ENCODE measurements around the gene BHLHE23. TPM values are rescaled to one million over a fixed set of nuclear protein-coding genes. Genes with fewer than 3 reads are reported as not detected.
"Not testable (repeated sequence)": the region's sequence is repeated elsewhere in the genome, so short reads cannot be mapped to it uniquely, and the experiment has no call there.

Gene BHLHE23
- total RNA-seq, 1 donor from 2014 or later = not detected

- no peak overlapping the region for H3K4me3 ChIP-seq (ENCODE audit: low read length in 3 of 3)
- H3K4me1 ChIP-seq (ENCODE audit: control insufficient read depth in 3 of 3, insufficient read depth in 3 of 3, low read length in 3 of 3) = no peaks in the 10 kb centered on the region
- no peak overlapping the region for H3K27ac ChIP-seq (ENCODE audit: low read depth, low read length)
- no peak overlapping the region for H3K9ac ChIP-seq (ENCODE audit: low read depth in 1 of 3, low read length in 3 of 3)
- H3K27me3 ChIP-seq (ENCODE audit: control insufficient read depth in 3 of 3, insufficient read depth in 3 of 3, low read length in 3 of 3) = peaks cover 0 to 6% (median 4%) of the 10 kb centered on the region in 3 donors
- H3K36me3 ChIP-seq (ENCODE audit: control insufficient read depth in 3 of 3, insufficient read depth in 3 of 3, low read length in 3 of 3) = no peaks in the 10 kb centered on the region
- no peaks in the 10 kb centered on the region for H3K9me3 ChIP-seq (ENCODE audit: control insufficient read depth in 3 of 3, low read length in 3 of 3)
Observed at GRCh38 chr20:62962891-62963613, 43.7 kb downstream of the BHLHE23 start.

GRCh38 chr20:62962221-62962879 lies 44.4 kb downstream of the BHLHE23 start:
- no peak overlapping the region for H3K27ac ChIP-seq (ENCODE audit: low read depth, low read length)
- H3K4me3 ChIP-seq (ENCODE audit: low read length in 3 of 3) = no peak overlapping the region
- H3K36me3 ChIP-seq (ENCODE audit: control insufficient read depth in 3 of 3, insufficient read depth in 3 of 3, low read length in 3 of 3) = no peaks in the 10 kb centered on the region
- no peak overlapping the region for H3K9ac ChIP-seq (ENCODE audit: low read depth in 1 of 3, low read length in 3 of 3)
- H3K27me3 ChIP-seq (ENCODE audit: control insufficient read depth in 3 of 3, insufficient read depth in 3 of 3, low read length in 3 of 3) = peaks cover 0 to 4% (median 0%) of the 10 kb centered on the region in 3 donors
- H3K4me1 ChIP-seq (ENCODE audit: control insufficient read depth in 3 of 3, insufficient read depth in 3 of 3, low read length in 3 of 3) = no peaks in the 10 kb centered on the region
- no peaks in the 10 kb centered on the region for H3K9me3 ChIP-seq (ENCODE audit: control insufficient read depth in 3 of 3, low read length in 3 of 3)

- Histone ChIP-seq H3K36me3 (ENCODE audit: control insufficient read depth in 3 of 3, insufficient read depth in 3 of 3, low read length in 3 of 3) (no peaks in the 10 kb centered on the region), H3K9me3 (ENCODE audit: control insufficient read depth in 3 of 3, low read length in 3 of 3) (no peaks in the 10 kb centered on the region), H3K27ac (ENCODE audit: low read depth, low read length) (no peak overlapping the region), H3K27me3 (ENCODE audit: control insufficient read depth in 3 of 3, insufficient read depth in 3 of 3, low read length in 3 of 3) (peaks cover 0 to 4% (median 0%) of the 10 kb centered on the region in 3 donors), H3K4me1 (ENCODE audit: control insufficient read depth in 3 of 3, insufficient read depth in 3 of 3, low read length in 3 of 3) (no peaks in the 10 kb centered on the region), H3K9ac (ENCODE audit: low read depth in 1 of 3, low read length in 3 of 3) (no peak overlapping the region), H3K4me3 (ENCODE audit: low read length in 3 of 3) (no peak overlapping the region)
Observed at GRCh38 chr20:62961799-62962198, 45.0 kb downstream of the BHLHE23 start.

GRCh38 chr20:62961310-62961783 lies 45.4 kb downstream of the BHLHE23 start:
- H3K27ac ChIP-seq (ENCODE audit: low read depth, low read length) = no peak overlapping the region
- H3K36me3 ChIP-seq (ENCODE audit: control insufficient read depth in 3 of 3, insufficient read depth in 3 of 3, low read length in 3 of 3) = no peaks in the 10 kb centered on the region
- H3K9me3 ChIP-seq (ENCODE audit: control insufficient read depth in 3 of 3, low read length in 3 of 3) = no peaks in the 10 kb centered on the region
- peaks cover 0 to under 1% (median 0%) of the 10 kb centered on the region in 3 donors for H3K4me1 ChIP-seq (ENCODE audit: control insufficient read depth in 3 of 3, insufficient read depth in 3 of 3, low read length in 3 of 3)
- H3K4me3 ChIP-seq (ENCODE audit: low read length in 3 of 3) = no peak overlapping the region
- no peak overlapping the region for H3K9ac ChIP-seq (ENCODE audit: low read depth in 1 of 3, low read length in 3 of 3)
- H3K27me3 ChIP-seq (ENCODE audit: control insufficient read depth in 3 of 3, insufficient read depth in 3 of 3, low read length in 3 of 3) = peaks cover 0 to 4% (median 0%) of the 10 kb centered on the region in 3 donors

- not testable (repeated sequence) for H3K27me3 ChIP-seq (ENCODE audit: control insufficient read depth in 3 of 3, insufficient read depth in 3 of 3, low read length in 3 of 3); H3K36me3 ChIP-seq (ENCODE audit: control insufficient read depth in 3 of 3, insufficient read depth in 3 of 3, low read length in 3 of 3); H3K4me1 ChIP-seq (ENCODE audit: control insufficient read depth in 3 of 3, insufficient read depth in 3 of 3, low read length in 3 of 3); H3K27ac ChIP-seq (ENCODE audit: low read depth, low read length); H3K4me3 ChIP-seq (ENCODE audit: low read length in 3 of 3); H3K9ac ChIP-seq (ENCODE audit: low read depth in 1 of 3, low read length in 3 of 3); H3K9me3 ChIP-seq (ENCODE audit: control insufficient read depth in 3 of 3, low read length in 3 of 3)
Observed at GRCh38 chr20:62960446-62961309, 46.1 kb downstream of the BHLHE23 start.

- Histone ChIP-seq H3K9ac (ENCODE audit: low read depth in 1 of 3, low read length in 3 of 3) (no peak overlapping the region), H3K9me3 (ENCODE audit: control insufficient read depth in 3 of 3, low read length in 3 of 3) (no peaks in the 10 kb centered on the region), H3K4me1 (ENCODE audit: control insufficient read depth in 3 of 3, insufficient read depth in 3 of 3, low read length in 3 of 3) (peaks cover 4 to 9% (median 7%) of the 10 kb centered on the region in 3 donors), H3K27ac (ENCODE audit: low read depth, low read length) (no peak overlapping the region), H3K4me3 (ENCODE audit: low read length in 3 of 3) (no peak overlapping the region), H3K27me3 (ENCODE audit: control insufficient read depth in 3 of 3, insufficient read depth in 3 of 3, low read length in 3 of 3) (peaks cover 0 to 4% (median 0%) of the 10 kb centered on the region in 3 donors), H3K36me3 (ENCODE audit: control insufficient read depth in 3 of 3, insufficient read depth in 3 of 3, low read length in 3 of 3) (no peaks in the 10 kb centered on the region)
Observed at GRCh38 chr20:62959998-62960436, 46.7 kb downstream of the BHLHE23 start.

- Histone ChIP-seq H3K9ac (ENCODE audit: low read depth in 1 of 3, low read length in 3 of 3) (no peak overlapping the region), H3K4me3 (ENCODE audit: low read length in 3 of 3) (no peak overlapping the region), H3K4me1 (ENCODE audit: control insufficient read depth in 3 of 3, insufficient read depth in 3 of 3, low read length in 3 of 3) (peaks cover 4 to 13% (median 12%) of the 10 kb centered on the region in 3 donors), H3K9me3 (ENCODE audit: control insufficient read depth in 3 of 3, low read length in 3 of 3) (no peaks in the 10 kb centered on the region), H3K27me3 (ENCODE audit: control insufficient read depth in 3 of 3, insufficient read depth in 3 of 3, low read length in 3 of 3) (no peaks in the 10 kb centered on the region), H3K36me3 (ENCODE audit: control insufficient read depth in 3 of 3, insufficient read depth in 3 of 3, low read length in 3 of 3) (no peaks in the 10 kb centered on the region), H3K27ac (ENCODE audit: low read depth, low read length) (no peak overlapping the region)
Observed at GRCh38 chr20:62959101-62959971, 47.4 kb downstream of the BHLHE23 start.

GRCh38 chr20:62958388-62959100 lies 48.2 kb downstream of the BHLHE23 start:
- H3K27ac ChIP-seq (ENCODE audit: low read depth, low read length) = no peak overlapping the region
- no peaks in the 10 kb centered on the region for H3K36me3 ChIP-seq (ENCODE audit: control insufficient read depth in 3 of 3, insufficient read depth in 3 of 3, low read length in 3 of 3)
- peaks cover 7 to 19% (median 17%) of the 10 kb centered on the region in 3 donors for H3K4me1 ChIP-seq (ENCODE audit: control insufficient read depth in 3 of 3, insufficient read depth in 3 of 3, low read length in 3 of 3)
- H3K4me3 ChIP-seq (ENCODE audit: low read length in 3 of 3) = no peak overlapping the region
- H3K9me3 ChIP-seq (ENCODE audit: control insufficient read depth in 3 of 3, low read length in 3 of 3) = no peaks in the 10 kb centered on the region
- no peaks in the 10 kb centered on the region for H3K27me3 ChIP-seq (ENCODE audit: control insufficient read depth in 3 of 3, insufficient read depth in 3 of 3, low read length in 3 of 3)
- H3K9ac ChIP-seq (ENCODE audit: low read depth in 1 of 3, low read length in 3 of 3) = no peak overlapping the region
